ENCODE data around the gene ANKRD10. TPM values are rescaled to one million over a fixed set of nuclear protein-coding genes. Genes with fewer than 3 reads are reported as not detected.
"Not testable (repeated sequence)": the region's sequence is repeated elsewhere in the genome, so short reads cannot be mapped to it uniquely, and the experiment has no call there.

The ANKRD10 gene
- polyA plus RNA-seq, 1 donor, result 172 TPM

DNA sequence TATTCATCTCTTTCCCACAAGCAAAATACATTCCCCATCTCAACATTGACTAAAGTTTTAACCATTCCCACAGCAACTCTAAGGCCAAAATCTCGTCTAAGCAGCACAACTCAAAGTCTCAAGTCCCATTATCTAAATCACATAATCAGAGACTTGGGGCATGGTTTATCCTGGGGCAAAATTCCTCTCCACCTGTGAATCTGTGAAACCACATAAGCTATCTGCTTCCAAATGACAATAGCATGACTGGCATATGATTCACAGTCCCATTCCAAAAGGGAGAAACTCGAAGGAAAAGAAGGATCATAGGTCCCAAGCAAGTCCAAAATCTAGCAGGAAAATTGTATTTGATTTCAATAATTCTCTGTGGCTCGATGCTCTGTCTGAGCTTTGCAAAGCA is 73.0 kb downstream of the ANKRD10 start:
- Histone ChIP-seq H3K27ac (ENCODE audit: low read length) (no peak overlapping the region), H3K36me3 (ENCODE audit: control insufficient read depth, insufficient read depth, low read length) (no peaks in the 10 kb centered on the region), H3K27me3 (ENCODE audit: control insufficient read depth, insufficient read depth, low read length) (peaks cover 8% of the 10 kb centered on the region), H3K4me3 (ENCODE audit: low read length) (no peak overlapping the region), H3K9me3 (ENCODE audit: control insufficient read depth, low read depth, low read length) (no peaks in the 10 kb centered on the region), H3K4me1 (ENCODE audit: control insufficient read depth, insufficient read depth, low read length) (no peaks in the 10 kb centered on the region)
- no CpG with 5 or more reads among the region's 3 CpGs for WGBS (ENCODE audit: insufficient coverage, low lambda C conversion rate)
- DNase-seq, result no peak

- Histone ChIP-seq H3K27ac (ENCODE audit: low read length) (no peak overlapping the region), H3K9me3 (ENCODE audit: control insufficient read depth, low read depth, low read length) (no peaks in the 10 kb centered on the region), H3K4me3 (ENCODE audit: low read length) (no peak overlapping the region), H3K4me1 (ENCODE audit: control insufficient read depth, insufficient read depth, low read length) (no peaks in the 10 kb centered on the region), H3K36me3 (ENCODE audit: control insufficient read depth, insufficient read depth, low read length) (no peaks in the 10 kb centered on the region), H3K27me3 (ENCODE audit: control insufficient read depth, insufficient read depth, low read length) (peaks cover 9% of the 10 kb centered on the region)
- WGBS (ENCODE audit: insufficient coverage, low lambda C conversion rate), result no CpG with 5 or more reads among the region's 2 CpGs
- no peak for DNase-seq
These were observed 73.5 kb downstream of the ANKRD10 start for GRCh38 chr13:110841406-110841805.

- Histone ChIP-seq H3K36me3 (ENCODE audit: control insufficient read depth, insufficient read depth, low read length) (no peaks in the 10 kb centered on the region), H3K4me1 (ENCODE audit: control insufficient read depth, insufficient read depth, low read length) (no peaks in the 10 kb centered on the region), H3K4me3 (ENCODE audit: low read length) (no peak overlapping the region), H3K27me3 (ENCODE audit: control insufficient read depth, insufficient read depth, low read length) (peaks cover 9% of the 10 kb centered on the region), H3K27ac (ENCODE audit: low read length) (no peak overlapping the region), H3K9me3 (ENCODE audit: control insufficient read depth, low read depth, low read length) (no peaks in the 10 kb centered on the region)
- no peak for DNase-seq
- WGBS (ENCODE audit: insufficient coverage, low lambda C conversion rate), result 80% methylated on average over 2 of the region's 4 CpGs
These were observed 75.9 kb downstream of the ANKRD10 start for GRCh38 chr13:110838867-110839538.

DNA sequence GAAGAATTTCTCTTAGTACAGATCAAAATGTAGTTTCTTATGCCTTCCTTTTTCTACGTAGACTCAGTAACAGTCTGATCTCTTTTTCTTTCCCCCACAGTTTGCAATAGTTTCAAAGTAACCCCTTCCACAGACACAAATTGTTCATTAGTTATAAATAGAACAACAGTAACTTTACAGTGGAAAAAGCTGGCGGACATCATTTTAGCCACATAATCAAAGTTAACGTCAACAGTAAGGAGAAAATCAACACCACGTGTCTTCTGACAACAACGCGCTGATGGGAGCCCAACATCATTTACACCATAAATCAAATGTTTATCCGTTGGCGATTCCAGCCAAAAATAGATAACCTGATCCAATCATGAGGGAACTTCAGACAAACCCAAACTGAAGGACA is 76.8 kb downstream of the ANKRD10 start:
- DNase-seq, result no peak
- no peak overlapping the region for H3K27ac ChIP-seq (ENCODE audit: low read length)
- no peak overlapping the region for H3K4me3 ChIP-seq (ENCODE audit: low read length)
- no peaks in the 10 kb centered on the region for H3K9me3 ChIP-seq (ENCODE audit: control insufficient read depth, low read depth, low read length)
- H3K27me3 ChIP-seq (ENCODE audit: control insufficient read depth, insufficient read depth, low read length), result peaks cover 10% of the 10 kb centered on the region
- WGBS (ENCODE audit: insufficient coverage, low lambda C conversion rate), result 64% methylated on average over 3 of the region's 8 CpGs
- no peaks in the 10 kb centered on the region for H3K4me1 ChIP-seq (ENCODE audit: control insufficient read depth, insufficient read depth, low read length)
- H3K36me3 ChIP-seq (ENCODE audit: control insufficient read depth, insufficient read depth, low read length), result no peaks in the 10 kb centered on the region

GRCh38 chr13:110837397-110838061 is 77.3 kb downstream of the ANKRD10 start:
- H3K4me1 ChIP-seq (ENCODE audit: control insufficient read depth, insufficient read depth, low read length); H3K9me3 ChIP-seq (ENCODE audit: control insufficient read depth, low read depth, low read length); H3K36me3 ChIP-seq (ENCODE audit: control insufficient read depth, insufficient read depth, low read length); H3K4me3 ChIP-seq (ENCODE audit: low read length); DNase-seq; H3K27ac ChIP-seq (ENCODE audit: low read length): not testable (repeated sequence)
- no CpG with 5 or more reads among the region's 5 CpGs for WGBS (ENCODE audit: insufficient coverage, low lambda C conversion rate)
- peaks cover 15% of the 10 kb centered on the region for H3K27me3 ChIP-seq (ENCODE audit: control insufficient read depth, insufficient read depth, low read length)

- no peak overlapping the region for H3K27ac ChIP-seq (ENCODE audit: low read length)
- WGBS (ENCODE audit: insufficient coverage, low lambda C conversion rate), result no CpG with 5 or more reads among the region's 2 CpGs
- H3K4me1 ChIP-seq (ENCODE audit: control insufficient read depth, insufficient read depth, low read length), result no peaks in the 10 kb centered on the region
- H3K27me3 ChIP-seq (ENCODE audit: control insufficient read depth, insufficient read depth, low read length), result peaks cover 21% of the 10 kb centered on the region
- H3K4me3 ChIP-seq (ENCODE audit: low read length), result no peak overlapping the region
- no peaks in the 10 kb centered on the region for H3K36me3 ChIP-seq (ENCODE audit: control insufficient read depth, insufficient read depth, low read length)
- H3K9me3 ChIP-seq (ENCODE audit: control insufficient read depth, low read depth, low read length), result no peaks in the 10 kb centered on the region
- no peak for DNase-seq
These were observed 78.3 kb downstream of the ANKRD10 start for GRCh38 chr13:110836605-110836903.

GRCh38 chr13:110835721-110836604 is 78.9 kb downstream of the ANKRD10 start:
- Histone ChIP-seq H3K27ac (ENCODE audit: low read length) (no peak overlapping the region), H3K4me1 (ENCODE audit: control insufficient read depth, insufficient read depth, low read length) (no peaks in the 10 kb centered on the region), H3K4me3 (ENCODE audit: low read length) (no peak overlapping the region), H3K27me3 (ENCODE audit: control insufficient read depth, insufficient read depth, low read length) (peaks cover 24% of the 10 kb centered on the region), H3K36me3 (ENCODE audit: control insufficient read depth, insufficient read depth, low read length) (no peaks in the 10 kb centered on the region), H3K9me3 (ENCODE audit: control insufficient read depth, low read depth, low read length) (no peaks in the 10 kb centered on the region)
- WGBS (ENCODE audit: insufficient coverage, low lambda C conversion rate), result 53% methylated on average over 5 of the region's 7 CpGs
- no peak for DNase-seq

DNA sequence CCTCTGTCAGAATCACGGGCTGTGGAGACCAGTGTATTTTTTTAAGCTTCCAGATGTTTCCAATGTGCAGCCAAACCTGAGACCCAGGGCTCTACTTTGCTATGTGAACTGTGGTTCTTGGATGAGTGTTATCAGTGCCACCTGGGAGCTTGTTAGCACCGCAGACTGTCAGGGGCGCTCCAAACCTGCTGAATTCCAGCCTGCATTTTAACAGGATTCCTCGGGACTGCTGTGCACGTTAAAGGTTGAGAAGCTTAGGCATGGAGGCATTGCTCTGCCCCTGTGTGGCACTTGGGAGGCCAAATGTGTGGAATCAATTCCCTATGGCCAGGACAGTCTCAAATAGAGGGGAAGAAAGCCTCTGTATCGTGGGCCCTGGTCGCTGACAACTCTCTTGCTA is 80.3 kb downstream of the ANKRD10 start:
- peaks cover 31% of the 10 kb centered on the region for H3K27me3 ChIP-seq (ENCODE audit: control insufficient read depth, insufficient read depth, low read length)
- no peak overlapping the region for H3K4me3 ChIP-seq (ENCODE audit: low read length)
- no peaks in the 10 kb centered on the region for H3K36me3 ChIP-seq (ENCODE audit: control insufficient read depth, insufficient read depth, low read length)
- no peaks in the 10 kb centered on the region for H3K9me3 ChIP-seq (ENCODE audit: control insufficient read depth, low read depth, low read length)
- no CpG with 5 or more reads among the region's 7 CpGs for WGBS (ENCODE audit: insufficient coverage, low lambda C conversion rate)
- no peak for DNase-seq
- no peaks in the 10 kb centered on the region for H3K4me1 ChIP-seq (ENCODE audit: control insufficient read depth, insufficient read depth, low read length)
- H3K27ac ChIP-seq (ENCODE audit: low read length), result no peak overlapping the region

- WGBS (ENCODE audit: insufficient coverage, low lambda C conversion rate), result no CpG with 5 or more reads among the region's 10 CpGs
These were observed 82.3 kb downstream of the ANKRD10 start for GRCh38 chr13:110832531-110832930.

GRCh38 chr13:110832205-110832479 is 82.7 kb downstream of the ANKRD10 start:
- Histone ChIP-seq H3K9me3 (ENCODE audit: control insufficient read depth, low read depth, low read length) (no peaks in the 10 kb centered on the region), H3K4me1 (ENCODE audit: control insufficient read depth, insufficient read depth, low read length) (no peaks in the 10 kb centered on the region), H3K27me3 (ENCODE audit: control insufficient read depth, insufficient read depth, low read length) (peaks cover 33% of the 10 kb centered on the region), H3K4me3 (ENCODE audit: low read length) (no peak overlapping the region), H3K27ac (ENCODE audit: low read length) (no peak overlapping the region), H3K36me3 (ENCODE audit: control insufficient read depth, insufficient read depth, low read length) (no peaks in the 10 kb centered on the region)
- WGBS (ENCODE audit: insufficient coverage, low lambda C conversion rate), result no CpG with 5 or more reads among the region's 3 CpGs
- DNase-seq, result no peak

More at GRCh38 chr13:110832531-110832930, 82.3 kb downstream of the ANKRD10 start:
- Histone ChIP-seq H3K4me3 (ENCODE audit: low read length) (no peak overlapping the region), H3K36me3 (ENCODE audit: control insufficient read depth, insufficient read depth, low read length) (no peaks in the 10 kb centered on the region), H3K27me3 (ENCODE audit: control insufficient read depth, insufficient read depth, low read length) (peaks cover 33% of the 10 kb centered on the region), H3K4me1 (ENCODE audit: control insufficient read depth, insufficient read depth, low read length) (no peaks in the 10 kb centered on the region), H3K9me3 (ENCODE audit: control insufficient read depth, low read depth, low read length) (no peaks in the 10 kb centered on the region), H3K27ac (ENCODE audit: low read length) (no peak overlapping the region)
- no peak for DNase-seq
